ENCODE data around the gene CDKN3.
"Not testable (repeated sequence)": the region's sequence is repeated elsewhere in the genome, so short reads cannot be mapped to it uniquely, and the experiment has no call there.

GRCh38 chr14:54442961-54443360 is 46.2 kb downstream of the CDKN3 start:
- TF ChIP-seq CTCF (IDR thresholded peaks at IDR 0.05; ENCODE audit: insufficient read depth, low read depth, low read length); EZH2 (IDR thresholded peaks at IDR 0.05; ENCODE audit: insufficient read depth, low read length): not testable (repeated sequence)
